ENCODE data around the gene WDR55. TPM values are rescaled to one million over a fixed set of nuclear protein-coding genes. Genes with fewer than 3 reads are reported as not detected.

WDR55 gene
- total and polyA plus RNA-seq, 10 of the 15 experiments (the other 5 are each of a cell fraction or from before 2014, with no cell fraction given) = 3.4 to 27.8 (median 20.3) TPM

DNA sequence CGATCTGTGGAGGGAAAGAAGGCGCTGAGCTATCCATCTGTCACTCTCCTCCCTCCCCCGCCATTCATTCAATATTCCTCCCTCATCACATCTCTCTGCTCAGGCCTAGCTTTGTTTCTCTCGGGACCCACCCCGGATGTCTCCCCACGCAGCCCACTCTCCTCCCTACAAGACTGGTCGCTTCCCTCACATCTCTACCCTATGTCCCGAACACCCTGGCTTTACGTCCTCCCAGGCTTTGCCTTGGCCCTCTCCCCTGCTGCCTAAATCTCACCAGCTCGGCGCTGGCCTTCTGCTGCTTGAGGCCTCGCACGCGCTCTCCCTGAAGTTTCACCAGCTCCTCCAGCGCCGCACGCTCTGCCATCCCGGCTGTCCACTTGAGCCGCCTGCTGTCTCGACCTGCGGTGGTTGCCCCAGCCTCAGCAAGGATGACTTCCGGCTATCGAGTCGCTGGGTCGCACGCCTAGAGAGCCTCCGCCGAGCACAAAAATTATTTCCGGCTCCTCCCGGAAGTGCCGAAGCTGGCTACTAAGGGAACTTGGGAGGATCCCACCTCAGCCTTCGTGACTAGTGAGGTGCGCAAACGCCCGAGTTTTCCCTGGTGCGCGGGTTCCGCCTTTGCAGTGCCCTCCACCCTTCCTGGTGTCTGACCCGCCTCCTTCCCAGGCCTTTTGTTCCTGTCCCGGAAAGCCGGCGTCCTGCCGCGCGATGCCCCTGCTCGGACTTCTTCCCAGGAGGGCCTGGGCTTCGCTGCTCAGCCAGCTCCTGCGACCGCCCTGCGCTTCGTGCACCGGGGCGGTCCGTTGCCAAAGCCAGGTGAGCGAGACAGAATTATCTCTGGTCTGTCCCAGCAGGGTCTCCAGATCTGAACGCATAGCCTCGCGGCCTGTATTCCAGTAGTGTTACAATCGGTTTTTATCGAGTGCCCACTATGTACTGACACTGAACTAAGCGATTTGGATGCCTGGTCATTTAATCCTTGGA, 26.5 kb downstream of the WDR55 start, which contains the start of the genes HARS1 and HARS2 (continued):
- TF ChIP-seq, protein P1, sequence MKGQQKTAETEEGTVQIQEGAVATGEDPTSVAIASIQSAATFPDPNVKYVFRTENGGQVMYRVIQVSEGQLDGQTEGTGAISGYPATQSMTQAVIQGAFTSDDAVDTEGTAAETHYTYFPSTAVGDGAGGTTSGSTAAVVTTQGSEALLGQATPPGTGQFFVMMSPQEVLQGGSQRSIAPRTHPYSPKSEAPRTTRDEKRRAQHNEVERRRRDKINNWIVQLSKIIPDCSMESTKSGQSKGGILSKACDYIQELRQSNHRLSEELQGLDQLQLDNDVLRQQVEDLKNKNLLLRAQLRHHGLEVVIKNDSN (IDR thresholded peaks at IDR 0.05; ENCODE audit: borderline replicate concordance, extremely low read length, insufficient read depth, low read depth, low read length) = no peak
- no peak; the same call in 1 of the 2 replicates for TF ChIP-seq MTA3 (IDR thresholded peaks at IDR 0.05; ENCODE audit: borderline replicate concordance, low read length)
- peak; percentile 92 for TF ChIP-seq SMAD5 (IDR thresholded peaks at IDR 0.05; ENCODE audit: low read depth)
- TF ChIP-seq ATF7 (IDR thresholded peaks at IDR 0.05; ENCODE audit: low read depth) = peak; percentile 10; the same call in 1 of the 2 replicates
- TF ChIP-seq ZNF207 (IDR thresholded peaks at IDR 0.05; ENCODE audit: borderline replicate concordance) = no peak
- peak in 1 of 2 experiments; percentile 79; a peak in 1 of 4 replicates for TF ChIP-seq ETV6 (conservative IDR thresholded peaks at IDR 0.05 in 1 of 2, IDR thresholded peaks at IDR 0.05 in 1 of 2; ENCODE audit: borderline replicate concordance in 1 of 2, low read depth in 1 of 2)
- TF ChIP-seq HCFC1 (IDR thresholded peaks at IDR 0.05; ENCODE audit: low read length) = peak; percentile 72
- TF ChIP-seq, protein P2, sequence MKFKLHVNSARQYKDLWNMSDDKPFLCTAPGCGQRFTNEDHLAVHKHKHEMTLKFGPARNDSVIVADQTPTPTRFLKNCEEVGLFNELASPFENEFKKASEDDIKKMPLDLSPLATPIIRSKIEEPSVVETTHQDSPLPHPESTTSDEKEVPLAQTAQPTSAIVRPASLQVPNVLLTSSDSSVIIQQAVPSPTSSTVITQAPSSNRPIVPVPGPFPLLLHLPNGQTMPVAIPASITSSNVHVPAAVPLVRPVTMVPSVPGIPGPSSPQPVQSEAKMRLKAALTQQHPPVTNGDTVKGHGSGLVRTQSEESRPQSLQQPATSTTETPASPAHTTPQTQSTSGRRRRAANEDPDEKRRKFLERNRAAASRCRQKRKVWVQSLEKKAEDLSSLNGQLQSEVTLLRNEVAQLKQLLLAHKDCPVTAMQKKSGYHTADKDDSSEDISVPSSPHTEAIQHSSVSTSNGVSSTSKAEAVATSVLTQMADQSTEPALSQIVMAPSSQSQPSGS (IDR thresholded peaks at IDR 0.05; ENCODE audit: low read length) = no peak
- no peak for TF ChIP-seq ZNF24 (IDR thresholded peaks at IDR 0.05)
- no peak for TF ChIP-seq ESRRA (IDR thresholded peaks at IDR 0.05; ENCODE audit: low read length)
- TF ChIP-seq RFX5 (IDR thresholded peaks at IDR 0.05; ENCODE audit: low read depth, low read length) = no peak
- peak; percentile 74 for TF ChIP-seq NKRF (conservative IDR thresholded peaks at IDR 0.05)
- no peak for TF ChIP-seq TCF12 (IDR thresholded peaks at IDR 0.05; ENCODE audit: low read depth, low read length)
- no peak for TF ChIP-seq FOS (IDR thresholded peaks at IDR 0.05; ENCODE audit: borderline replicate concordance, extremely low read depth, insufficient read length)
- TF ChIP-seq RB1 (IDR thresholded peaks at IDR 0.05; ENCODE audit: borderline replicate concordance) = no peak
- peak; percentile 14; the same call in 1 of the 2 replicates for TF ChIP-seq SPI1 (IDR thresholded peaks at IDR 0.05; ENCODE audit: borderline replicate concordance, insufficient read depth, low read depth, low read length)
- TF ChIP-seq TAF1 (IDR thresholded peaks at IDR 0.05; ENCODE audit: borderline replicate concordance, low read depth, low read length) = peak; percentile 92
- TF ChIP-seq ZNF687 (IDR thresholded peaks at IDR 0.05) = 0 out of 2 replicates have a peak, but pooled peaks have one; percentile 33
- peak; percentile 77; the same call in 1 of the 2 replicates for TF ChIP-seq POLR2AphosphoS2 (IDR thresholded peaks at IDR 0.05; ENCODE audit: low read depth, low read length)
- no peak for TF ChIP-seq HDAC6 (IDR thresholded peaks at IDR 0.05; ENCODE audit: unreplicated experiment)
- peak; percentile 24 for TF ChIP-seq BACH1 (IDR thresholded peaks at IDR 0.05; ENCODE audit: borderline replicate concordance)

Data from GM12878 (cell line).